H1 (cell line): ENCODE results near the gene IFRD1. TPM values are rescaled to one million over a fixed set of nuclear protein-coding genes. Genes with fewer than 3 reads are reported as not detected.

Experiments used
- CTCF ChIA-PET: fragments of 300-600 bp; sonication (Branson Sonifier 250); formaldehyde crosslinking; loops from one replicate; lab custom pipeline; 2021; ENCODE audit not compliant: partially characterized antibody; lab: Charles Lee
- POLR2A ChIA-PET: fragments of 300-600 bp; sonication (Branson Sonifier 250); formaldehyde crosslinking; loops from one replicate; lab custom pipeline; 2021; ENCODE audit warnings: inconsistent platforms; ENCODE audit not compliant: partially characterized antibody; lab: Charles Lee
- DNase-seq, 2 experiments: peaks; one replicate each; pipeline versions ENCODE4 v3.0.0 to v3.0.0-alpha.2; 2010 to 2022; ENCODE audit warnings: low spot score in 2 of 2, low read depth in 1 of 2, mixed read lengths in 1 of 2
- FAIRE-seq: peaks from 2 replicates; lab custom pipeline; 2011; peaks lifted over from hg19 to GRCh38; lab: Jason Lieb, UNC
- H2AFZ ChIP-seq: 2 replicates; pipeline ENCODE4 v1.8.1; 2012; ENCODE audit warnings: low read length, inconsistent platforms
- H2AK5ac ChIP-seq: 2 replicates; pipeline ENCODE4 v1.6.1; 2013; ENCODE audit warnings: low read depth, low read length
- H2BK120ac ChIP-seq: replicated peaks from 2 replicates; pipeline ENCODE3; 2013; ENCODE audit warnings: low read depth, low read length, inconsistent platforms
- H2BK12ac ChIP-seq: 2 replicates; pipeline ENCODE4 v1.6.1; 2013; ENCODE audit warnings: low read depth, low read length
- H2BK15ac ChIP-seq: 2 replicates; pipeline ENCODE4 v1.6.1; 2013; ENCODE audit warnings: low read length
- H2BK20ac ChIP-seq: 2 replicates; pipeline ENCODE4 v1.6.1; 2013; ENCODE audit warnings: low read length
- H2BK5ac ChIP-seq: 2 replicates; pipeline ENCODE4 v1.6.1; 2013; ENCODE audit warnings: low read depth, low read length
- H3K14ac ChIP-seq: 2 replicates; pipeline ENCODE4 v1.6.1; 2013; ENCODE audit warnings: inconsistent platforms; ENCODE audit not compliant: insufficient read length
- H3K18ac ChIP-seq: 2 replicates; pipeline ENCODE4 v1.6.1; 2013; ENCODE audit warnings: low read length; ENCODE audit errors: extremely low read depth
- H3K23ac ChIP-seq: 2 replicates; pipeline ENCODE4 v1.6.1; 2013; ENCODE audit warnings: inconsistent platforms; ENCODE audit not compliant: insufficient read length
- H3K23me2 ChIP-seq: 2 replicates; pipeline ENCODE4 v1.6.1; 2013; ENCODE audit warnings: low read depth, low read length
- H3K27ac ChIP-seq: 2 replicates; pipeline ENCODE4 v1.6.1; 2011; ENCODE audit warnings: low read depth, low read length, inconsistent platforms
- H3K27me3 ChIP-seq, 4 experiments: replicated peaks in 1 of 4; 1 replicate in 1 of 4; 2 replicates in 3 of 4; pipeline versions ENCODE4 v1.6.1 to v1.8.1; 2011 to 2013; ENCODE audit warnings: low read length in 3 of 4, mild to moderate bottlenecking in 3 of 4, inconsistent platforms in 2 of 4, mixed read lengths in 2 of 4, moderate library complexity in 1 of 4; ENCODE audit not compliant: control insufficient read depth in 3 of 4, insufficient read depth in 3 of 4; ENCODE audit errors: extremely low read depth in 1 of 4
- H3K36me3 ChIP-seq, 4 experiments: 2 replicates each; pipeline versions ENCODE4 v1.6.1 to v1.8.1; 2011 to 2013; ENCODE audit warnings: mild to moderate bottlenecking in 4 of 4, low read length in 3 of 4, moderate library complexity in 2 of 4, control low read depth in 1 of 4, inconsistent platforms in 1 of 4; ENCODE audit not compliant: insufficient read depth in 4 of 4, control insufficient read depth in 2 of 4
- H3K4ac ChIP-seq: replicated peaks from 2 replicates; pipeline ENCODE3; 2013; ENCODE audit warnings: low read length, low read depth, mixed read lengths, inconsistent platforms; ENCODE audit not compliant: insufficient read length
- H3K4me1 ChIP-seq, 4 experiments: replicated peaks in 1 of 4; 1 replicate in 1 of 4; 2 replicates in 3 of 4; pipeline versions ENCODE4 v1.6.1 to v1.8.1; 2011 to 2013; ENCODE audit warnings: low read length in 3 of 4, inconsistent platforms in 2 of 4, mixed read lengths in 1 of 4; ENCODE audit not compliant: insufficient read depth in 4 of 4, control insufficient read depth in 3 of 4
- H3K4me2 ChIP-seq, 2 experiments: 2 replicates each; pipeline versions ENCODE4 v1.6.1 to v1.8.1; 2011 to 2013; ENCODE audit warnings: low read depth in 2 of 2, low read length in 2 of 2, control low read depth in 1 of 2, inconsistent platforms in 1 of 2, mild to moderate bottlenecking in 1 of 2; ENCODE audit not compliant: insufficient read depth in 1 of 2
- H3K4me3 ChIP-seq, 4 experiments: fragments of 200-600, 300-600 bp in 1 of 4; sonication (generic), shearing (Covaris generic), sonication (Bioruptor Twin) in 1 of 4; 2 replicates each; pipeline versions ENCODE4 v1.5.1 to v1.8.1; 2011 to 2016; ENCODE audit warnings: low read length in 4 of 4, low read depth in 3 of 4, control low read depth in 2 of 4, inconsistent platforms in 2 of 4, mild to moderate bottlenecking in 2 of 4, mixed read lengths in 1 of 4, moderate library complexity in 1 of 4; ENCODE audit not compliant: insufficient read depth in 2 of 4; ENCODE audit errors: extremely low read depth in 1 of 4
- H3K56ac ChIP-seq: replicated peaks from 2 replicates; pipeline ENCODE3; 2013; ENCODE audit warnings: low read depth, mild to moderate bottlenecking, mixed read lengths, low read length, inconsistent platforms; ENCODE audit not compliant: insufficient read length
- H3K79me1 ChIP-seq: 2 replicates; pipeline ENCODE4 v1.6.1; 2013; ENCODE audit warnings: low read depth, low read length, control low read depth
- H3K79me2 ChIP-seq, 2 experiments: 2 replicates each; pipeline versions ENCODE4 v1.6.1 to v1.8.1; 2012 to 2013; ENCODE audit warnings: low read length in 2 of 2, mild to moderate bottlenecking in 2 of 2, inconsistent platforms in 1 of 2; ENCODE audit not compliant: insufficient read depth in 2 of 2, control insufficient read depth in 1 of 2
- H3K9ac ChIP-seq, 4 experiments: replicated peaks in 1 of 4; 1 replicate in 1 of 4; 2 replicates in 3 of 4; pipeline versions ENCODE4 v1.6.1 to v1.8.1; 2011 to 2013; ENCODE audit warnings: low read depth in 3 of 4, low read length in 3 of 4, control low read depth in 2 of 4, mild to moderate bottlenecking in 2 of 4, moderate library complexity in 2 of 4, inconsistent platforms in 1 of 4; ENCODE audit errors: extremely low read depth in 1 of 4
- H3K9me3 ChIP-seq, 2 experiments: 2 replicates each; pipeline versions ENCODE4 v1.6.1 to v1.8.1; 2012 to 2013; ENCODE audit warnings: mild to moderate bottlenecking in 2 of 2, moderate library complexity in 2 of 2, control low read depth in 1 of 2, inconsistent platforms in 1 of 2, low read depth in 1 of 2, low read length in 1 of 2, mixed read lengths in 1 of 2; ENCODE audit not compliant: insufficient read depth in 2 of 2
- H4K20me1 ChIP-seq, 2 experiments: replicated peaks in 1 of 2; 2 replicates each; pipeline versions ENCODE3 to v1.8.1; 2011 to 2013; ENCODE audit warnings: inconsistent platforms in 2 of 2, low read length in 2 of 2, mild to moderate bottlenecking in 1 of 2; ENCODE audit not compliant: insufficient read depth in 2 of 2, control insufficient read depth in 1 of 2
- H4K5ac ChIP-seq: 2 replicates; pipeline ENCODE4 v1.6.1; 2013; ENCODE audit warnings: low read length, low read depth, mixed read lengths, inconsistent platforms; ENCODE audit not compliant: insufficient read length
- H4K8ac ChIP-seq: 2 replicates; pipeline ENCODE4 v1.8.0; 2013; ENCODE audit warnings: mild to moderate bottlenecking, moderate library complexity, low read length, inconsistent platforms; ENCODE audit not compliant: insufficient read depth; ENCODE audit errors: extremely low read depth
- H4K91ac ChIP-seq: replicated peaks from 2 replicates; pipeline ENCODE3; 2013; ENCODE audit warnings: low read length, mixed read lengths, inconsistent platforms; ENCODE audit not compliant: insufficient read length
- CEBPB ChIP-seq: IDR thresholded peaks from 2 replicates; pipeline ENCODE4 v1.6.1; 2012; ENCODE audit warnings: low read depth, low read length
- MAFK ChIP-seq: IDR thresholded peaks from 2 replicates; pipeline ENCODE4 v1.6.1; 2012; ENCODE audit warnings: low read depth, mild to moderate bottlenecking, improper control_type of control experiment, low read length
- PHF8 ChIP-seq: fragments of 200-600 bp; sonication (generic); conservative IDR thresholded peaks from 2 replicates; pipeline ENCODE4 v1.7.1; 2012; ENCODE audit warnings: low read depth, mild to moderate bottlenecking, inconsistent platforms, low read length, moderate library complexity
- RFX5 ChIP-seq: IDR thresholded peaks from 2 replicates; pipeline ENCODE4 v1.6.1; 2011; ENCODE audit warnings: low read depth, low read length, improper control_type of control experiment, borderline replicate concordance
- TCF12 ChIP-seq: IDR thresholded peaks from 2 replicates; pipeline ENCODE4 v1.6.1; 2011; ENCODE audit warnings: low read depth, mild to moderate bottlenecking, low read length
- ZNF274 ChIP-seq: IDR thresholded peaks from 2 replicates; pipeline ENCODE4 v1.7.0; 2012; ENCODE audit warnings: low read length, borderline replicate concordance; ENCODE audit errors: extremely low read depth
- WGBS, 2 experiments: shearing (Covaris generic) in 1 of 2; methylation state at CpG; one replicate each; pipeline versions ENCODE4 v1.1.6 to v1.1.7; 2013 to 2015; ENCODE audit warnings: low lambda C conversion rate in 2 of 2, mixed read lengths in 2 of 2, inconsistent platforms in 1 of 2, low coverage in 1 of 2, missing lambda C conversion rate in 1 of 2; ENCODE audit not compliant: insufficient replicate concordance in 2 of 2, insufficient coverage in 1 of 2, insufficient read length in 1 of 2; ENCODE audit errors: extremely low coverage in 1 of 2, missing lambda C conversion rate in 1 of 2; 5-methylcytosine and 5-hydroxymethylcytosine counted together
- polyA plus RNA-seq, 7 experiments: library from polyadenylated mRNA; depleted of rRNA in 3 of 7; stranded (reverse) in 5 of 7; unstranded in 2 of 7; fragments of >200 nt in 5 of 7; fragments of 200-250 nt in 2 of 7; gene quantifications; 1 replicate in 5 of 7; 2 replicates in 1 of 7; 4 replicates in 1 of 7; pipeline versions ENCODE4 v1.2.1 to v1.2.3, GENCODE V29; 2011 to 2013; ENCODE audit warnings: missing spikeins in 2 of 7, mixed read lengths in 2 of 7
- total RNA-seq: library from RNA; stranded (reverse); fragmentation: NEBNext Ultra II Directional; extraction: Animal tissue kit (Norgen Biotek cat#: 25700); gene quantifications from 2 replicates; pipeline ENCODE4 v1.2.1, GENCODE V29; 2021
- TF ChIP-seq, protein P1 (sequence below): IDR thresholded peaks from 2 replicates; pipeline ENCODE4 v1.6.1; 2011; ENCODE audit warnings: low read depth, mild to moderate bottlenecking, low read length; ENCODE audit not compliant: insufficient read depth
- TF ChIP-seq, protein P2 (sequence below): IDR thresholded peaks from 2 replicates; pipeline ENCODE4 v1.6.1; 2012; ENCODE audit warnings: inconsistent platforms

The IFRD1 gene
- total and polyA plus RNA-seq, 2 of the 8 experiments (the other 6 are each of a cell fraction or from before 2014, with no cell fraction given), result 23.0 to 50.4 TPM

DNA sequence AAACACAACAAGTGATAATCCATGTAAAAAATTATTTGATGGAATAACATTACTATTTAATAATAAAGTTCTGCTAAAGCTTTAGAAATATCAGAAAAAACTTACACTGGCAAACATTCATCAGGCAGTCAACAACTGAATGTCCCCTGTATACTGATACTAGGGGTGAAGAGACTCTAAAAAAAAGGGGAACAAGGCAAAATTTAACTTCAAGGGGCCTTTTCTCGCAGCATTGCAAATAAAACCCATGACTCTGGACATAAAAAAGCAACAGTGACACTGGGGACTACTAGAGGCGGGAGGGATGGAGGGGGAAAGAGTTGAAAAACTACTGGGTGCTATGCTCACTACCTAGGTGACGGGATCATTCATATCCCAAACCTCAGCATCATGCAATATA lies 5.8 kb upstream of the IFRD1 start:
- no peak overlapping the region for H3K4me3 ChIP-seq
- H3K18ac ChIP-seq, result no peak overlapping the region
- CTCF ChIA-PET, result interaction anchor here (0.6 to 0.7 kb wide), 2 partner anchors 35 to 775 kb away, joined by 3 to 4 read pairs; no protein-coding TSS in a partner anchor
- POLR2A ChIA-PET, result no interaction called here
- no peak overlapping the region for H2BK120ac ChIP-seq
- H2AK5ac ChIP-seq, result no peak overlapping the region
- 84% methylated on average over 3 of the region's 3 CpGs; no CpG with 5 or more reads in 1 of the 2 experiments for WGBS, 2 experiments
- no peaks in the 10 kb centered on the region for H3K23me2 ChIP-seq
- H2BK12ac ChIP-seq, result no peak overlapping the region
- DNase-seq (no peak), FAIRE-seq (no peak)
- H3K27me3 ChIP-seq, result no peaks in the 10 kb centered on the region
- H3K9ac ChIP-seq, result no peak overlapping the region
- H2AFZ ChIP-seq, result no peak overlapping the region
- no peak overlapping the region for H4K91ac ChIP-seq
- no peak overlapping the region for H3K56ac ChIP-seq
- H3K79me1 ChIP-seq, result no peaks in the 10 kb centered on the region
- no peak overlapping the region for H4K5ac ChIP-seq
- H3K27ac ChIP-seq, result no peak overlapping the region
- H3K4ac ChIP-seq, result no peak overlapping the region
- no peak overlapping the region for H2BK20ac ChIP-seq
- H3K9me3 ChIP-seq, result no peaks in the 10 kb centered on the region
- H4K20me1 ChIP-seq, result peaks cover 0 to 1% of the 10 kb centered on the region in 2 experiments
- no peak overlapping the region for H3K4me2 ChIP-seq
- peaks cover 0 to 5% (median 0%) of the 10 kb centered on the region in 4 experiments; a peak in 1 of 7 replicates for H3K4me1 ChIP-seq
- H2BK5ac ChIP-seq, result no peak overlapping the region
- no peaks in the 10 kb centered on the region for H3K36me3 ChIP-seq
- H3K79me2 ChIP-seq, result no peaks in the 10 kb centered on the region
- H3K14ac ChIP-seq, result no peak overlapping the region
- H3K23ac ChIP-seq, result no peak overlapping the region
- no peak overlapping the region for H4K8ac ChIP-seq
- H2BK15ac ChIP-seq, result no peak overlapping the region
- TF ChIP-seq RFX5 (no peak), ZNF274 (no peak), TCF12 (no peak), CEBPB (no peak), PHF8 (no peak), MAFK (no peak)
- TF ChIP-seq, protein P1, sequence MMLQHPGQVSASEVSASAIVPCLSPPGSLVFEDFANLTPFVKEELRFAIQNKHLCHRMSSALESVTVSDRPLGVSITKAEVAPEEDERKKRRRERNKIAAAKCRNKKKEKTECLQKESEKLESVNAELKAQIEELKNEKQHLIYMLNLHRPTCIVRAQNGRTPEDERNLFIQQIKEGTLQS, result no peak
- TF ChIP-seq, protein P2, sequence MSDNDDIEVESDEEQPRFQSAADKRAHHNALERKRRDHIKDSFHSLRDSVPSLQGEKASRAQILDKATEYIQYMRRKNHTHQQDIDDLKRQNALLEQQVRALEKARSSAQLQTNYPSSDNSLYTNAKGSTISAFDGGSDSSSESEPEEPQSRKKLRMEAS, result no peak
